KBM-7 (cell line): ENCODE data around the gene APOBEC2.

ENCODE experiments used
- DNase-seq: peaks from one replicate; pipeline ENCODE4 v3.0.0-alpha.2; 2015
- in situ Hi-C: fragments of 300-500 bp; cut with MboI; formaldehyde crosslinking; loops from 2 replicates; pipeline ENCODE4 v1.14.3; 2020; ENCODE audit warnings: low sequenced_read_pairs, low pct_unique_long_range_greater_than_20kb, mixed read lengths

The APOBEC2 gene

DNA sequence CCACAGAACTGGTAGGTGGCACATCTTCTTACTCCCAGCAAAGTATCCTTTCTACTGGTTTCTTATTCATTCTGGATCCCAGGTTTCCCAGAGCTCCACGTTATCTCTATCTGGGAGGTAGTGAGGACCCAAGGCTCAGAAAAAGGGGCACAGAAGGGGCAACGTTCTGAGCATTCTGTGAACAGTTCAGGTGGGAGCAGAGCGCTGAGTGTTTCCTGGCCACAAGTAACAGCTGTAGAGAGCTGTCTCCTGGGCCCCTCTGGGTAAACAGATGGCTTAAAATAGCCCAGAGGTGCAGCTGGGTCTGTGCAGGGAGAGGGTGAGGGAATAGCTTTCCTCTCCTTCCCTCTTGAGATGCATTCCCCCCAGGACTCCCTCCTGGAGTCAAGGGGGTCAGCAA is 2.1 kb downstream of the APOBEC2 start:
- in situ Hi-C loops: no loop called here
- DNase-seq: no peak

DNA sequence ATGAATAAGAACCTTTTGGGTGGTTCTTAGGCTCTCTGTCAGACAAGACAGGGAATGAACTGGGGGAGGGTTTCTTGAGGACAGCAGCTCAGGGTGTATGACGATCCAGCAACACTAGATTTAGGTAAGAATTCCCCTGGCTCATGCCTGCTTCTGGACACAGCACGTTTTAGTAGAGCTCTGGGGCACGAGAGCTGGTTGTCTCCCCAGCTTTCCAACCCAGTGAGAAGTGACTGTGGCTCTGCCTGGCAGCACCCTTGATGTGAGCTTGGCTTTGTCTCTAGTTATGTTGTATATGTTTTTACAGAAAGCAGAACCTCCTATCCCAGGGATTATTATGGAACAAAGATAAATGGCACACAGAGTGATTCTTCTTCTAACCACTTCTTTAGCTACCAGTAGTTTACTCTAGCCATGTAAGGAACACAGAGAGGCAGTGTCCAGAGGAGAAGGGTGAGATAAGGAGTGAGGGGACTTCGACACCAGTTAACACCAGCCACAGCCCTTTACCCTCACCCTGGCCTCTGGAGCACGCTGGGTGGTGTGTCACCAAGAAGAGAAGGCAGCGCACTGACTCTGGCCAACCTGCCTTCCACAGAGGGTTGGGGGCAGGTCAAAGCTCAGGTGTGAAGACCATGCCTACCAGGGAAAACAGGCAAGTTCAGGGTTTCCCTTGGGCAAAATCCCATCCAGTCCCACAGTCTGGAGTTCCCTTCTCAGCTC is 3.9 kb downstream of the APOBEC2 start:
- in situ Hi-C loops: no loop called here
- DNase-seq: no peak

DNA sequence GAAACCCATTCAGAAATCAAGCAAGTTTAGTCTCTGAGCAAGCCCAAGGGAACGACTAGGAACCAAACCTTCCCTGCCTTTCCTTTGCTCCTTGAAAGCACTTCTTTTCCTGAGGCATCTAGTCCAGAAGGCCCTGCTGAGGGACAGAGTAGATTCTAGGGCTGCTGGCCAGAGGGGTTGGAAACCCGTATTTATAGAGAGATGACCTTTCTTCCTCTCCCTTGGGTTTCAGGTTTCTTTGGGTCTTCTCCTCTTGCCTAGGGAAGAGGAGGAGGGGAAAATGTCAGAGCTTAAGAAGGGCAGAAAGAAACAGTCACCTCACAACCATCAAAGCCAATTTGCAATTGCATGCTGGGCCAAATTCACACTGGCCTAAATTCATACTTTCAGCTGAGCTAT is 5.8 kb downstream of the APOBEC2 start:
- no peak for DNase-seq
- in situ Hi-C loops: no loop called here

DNA sequence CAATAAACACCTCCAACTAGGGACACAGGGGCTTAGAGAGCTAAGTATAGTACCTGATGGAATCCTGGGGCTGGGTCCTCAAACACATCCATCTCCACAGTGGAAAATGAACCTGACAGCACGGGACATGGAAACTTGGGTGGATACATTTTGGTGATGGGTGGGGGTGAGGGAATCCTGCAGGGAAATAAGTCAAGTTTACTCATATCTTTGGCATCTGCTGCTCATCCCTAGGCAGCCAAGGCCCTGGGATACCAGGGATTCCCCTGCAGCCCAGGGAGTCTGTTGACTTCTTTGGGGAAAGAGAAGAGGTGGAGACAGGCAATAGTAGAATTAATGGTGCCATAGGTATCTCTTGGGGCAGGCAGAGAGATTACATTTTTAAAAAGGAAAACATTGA is 6.6 kb downstream of the APOBEC2 start:
- in situ Hi-C loops: no loop called here
- DNase-seq: no peak

DNA sequence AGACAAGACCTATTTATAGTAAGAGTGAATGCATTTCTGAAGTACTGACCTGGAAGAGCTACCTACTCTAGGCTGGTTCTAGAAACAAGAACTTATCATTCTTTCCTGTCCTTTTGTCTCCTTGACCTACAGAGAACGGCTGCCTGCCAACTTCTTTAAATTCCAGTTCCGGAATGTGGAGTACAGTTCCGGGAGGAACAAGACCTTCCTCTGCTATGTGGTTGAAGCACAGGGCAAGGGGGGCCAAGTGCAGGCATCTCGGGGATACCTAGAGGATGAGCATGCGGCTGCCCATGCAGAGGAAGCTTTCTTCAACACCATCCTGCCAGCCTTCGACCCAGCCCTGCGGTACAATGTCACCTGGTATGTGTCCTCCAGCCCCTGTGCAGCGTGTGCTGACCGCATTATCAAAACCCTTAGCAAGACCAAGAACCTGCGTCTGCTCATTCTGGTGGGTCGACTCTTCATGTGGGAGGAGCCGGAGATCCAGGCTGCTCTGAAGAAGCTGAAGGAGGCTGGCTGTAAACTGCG is 8.3 kb downstream of the APOBEC2 start:
- in situ Hi-C loops: no loop called here
- no peak for DNase-seq

DNA sequence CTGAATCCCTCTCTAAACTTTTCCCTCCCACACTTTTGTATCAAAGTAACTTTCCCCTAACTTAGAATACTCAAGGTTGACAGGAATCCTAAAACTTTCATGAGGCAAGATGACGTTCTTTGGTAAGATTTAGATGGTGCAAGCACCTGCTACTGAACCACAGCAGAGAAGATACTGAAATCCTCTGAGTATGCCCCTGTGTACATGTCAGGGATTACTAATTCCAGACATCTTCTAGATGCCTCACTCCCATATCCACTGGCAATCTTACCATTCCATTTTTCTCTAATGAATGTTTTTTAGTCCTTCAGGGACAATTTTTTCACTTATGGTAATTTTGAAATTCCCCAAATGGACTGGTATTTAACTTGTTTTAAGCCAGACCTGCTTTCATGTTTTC is 9.1 kb downstream of the APOBEC2 start:
- DNase-seq: no peak
- in situ Hi-C loops: no loop called here

DNA sequence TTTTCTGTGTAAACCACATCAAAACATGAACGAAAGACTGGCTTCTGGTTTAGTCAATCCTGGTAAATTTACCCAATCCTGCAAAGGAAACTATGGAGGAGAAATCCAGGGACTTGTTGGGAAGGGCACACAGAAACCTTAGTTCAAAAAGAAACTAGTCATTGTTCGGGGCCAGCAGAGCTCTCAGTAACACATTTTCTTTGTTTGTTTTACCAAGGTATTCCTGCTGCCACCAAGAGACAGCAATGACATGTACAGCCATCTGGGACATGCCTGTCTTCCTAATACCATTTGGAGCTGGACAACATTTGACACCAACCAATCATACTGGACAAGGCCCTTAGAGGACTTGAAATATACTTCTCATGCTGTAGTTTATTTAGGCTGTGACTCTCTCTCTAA is 10.9 kb downstream of the APOBEC2 start:
- in situ Hi-C loops: no loop called here
- DNase-seq: no peak

DNA sequence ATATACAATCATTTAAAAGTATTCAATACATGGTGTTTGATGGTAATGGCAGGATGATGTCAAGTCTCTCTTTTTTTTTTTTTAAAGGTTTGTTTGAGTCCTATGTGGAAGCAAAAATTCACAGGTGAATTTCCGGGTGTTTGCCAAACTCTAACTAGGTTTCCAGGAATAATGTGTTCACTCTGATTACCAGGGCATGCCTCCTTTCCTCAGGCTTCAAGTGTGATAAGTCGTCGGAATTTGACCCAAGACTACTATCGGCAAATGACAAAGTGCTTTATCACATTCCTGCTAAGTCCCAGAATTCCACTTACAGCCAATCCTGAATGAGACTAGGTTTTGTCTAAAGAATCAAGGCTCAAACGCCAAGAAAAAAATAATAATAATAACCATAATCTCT is 11.8 kb downstream of the APOBEC2 start:
- no peak for DNase-seq
- in situ Hi-C loops: no loop called here

DNA sequence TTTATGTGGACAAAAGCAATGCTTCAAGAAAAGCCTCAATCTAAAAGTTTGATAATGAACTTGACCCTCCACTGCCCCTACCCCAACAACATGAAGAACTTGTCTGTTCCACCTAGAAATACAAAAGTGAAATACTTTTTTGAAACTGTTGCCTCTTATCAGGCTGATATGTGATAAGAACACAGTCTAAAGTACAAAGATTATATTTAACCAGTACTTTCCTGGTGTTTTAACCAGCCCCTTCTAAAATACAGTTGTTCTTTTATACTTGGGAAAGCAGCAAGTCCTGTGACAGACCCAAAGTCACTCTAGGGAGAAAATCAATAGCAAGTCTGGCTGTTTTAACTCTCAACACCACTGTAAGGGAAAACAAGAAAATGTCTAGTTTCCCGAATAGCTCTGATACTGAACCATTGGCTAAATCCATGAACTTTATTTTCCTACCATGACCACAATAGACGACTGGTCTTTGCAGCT is 12.6 kb downstream of the APOBEC2 start:
- in situ Hi-C loops: no loop called here
- no peak for DNase-seq

DNA sequence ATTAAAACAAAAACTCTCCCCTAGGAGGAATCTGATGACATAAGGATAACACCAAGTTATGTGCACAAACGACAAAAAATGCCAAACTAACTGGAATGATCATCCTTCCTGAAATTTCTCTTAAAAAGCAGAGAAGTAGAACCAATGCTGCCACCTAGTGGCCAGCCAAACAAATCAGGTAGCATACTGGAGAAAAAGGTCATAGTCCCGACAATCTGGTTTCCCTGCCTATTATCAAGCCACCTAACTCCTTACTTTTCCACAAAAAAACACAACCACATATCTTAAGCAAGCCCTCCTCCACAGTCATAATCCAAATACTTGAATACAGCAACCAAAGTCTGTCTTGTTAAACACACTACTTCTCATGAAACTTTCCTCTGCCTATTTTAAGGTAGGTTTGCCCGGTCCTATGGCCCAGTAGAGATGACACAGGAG is 13.9 kb downstream of the APOBEC2 start:
- in situ Hi-C loops: no loop called here
- DNase-seq: peak; percentile 72

DNA sequence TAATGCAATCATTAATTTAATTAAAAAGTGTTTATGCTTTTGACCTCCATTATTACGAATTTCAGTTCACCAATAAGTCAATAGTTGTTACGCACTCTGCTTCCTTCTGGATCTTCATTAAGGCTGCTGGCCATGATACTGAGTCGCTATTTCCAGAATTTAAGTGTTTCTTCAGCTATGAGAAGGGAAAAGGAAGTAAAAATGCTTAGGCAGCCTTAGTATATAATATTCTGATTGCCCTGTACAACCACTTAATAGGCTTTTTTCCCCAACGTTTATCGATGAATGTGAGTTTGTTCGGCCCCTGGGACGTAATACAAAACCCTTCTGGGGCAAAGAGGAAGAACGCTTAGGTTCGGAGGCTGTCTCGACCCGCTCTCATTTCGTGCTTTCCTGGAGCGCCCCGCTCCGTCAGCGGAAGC is 18.5 kb downstream of the APOBEC2 start:
- in situ Hi-C loops: no loop called here
- DNase-seq: no peak

DNA sequence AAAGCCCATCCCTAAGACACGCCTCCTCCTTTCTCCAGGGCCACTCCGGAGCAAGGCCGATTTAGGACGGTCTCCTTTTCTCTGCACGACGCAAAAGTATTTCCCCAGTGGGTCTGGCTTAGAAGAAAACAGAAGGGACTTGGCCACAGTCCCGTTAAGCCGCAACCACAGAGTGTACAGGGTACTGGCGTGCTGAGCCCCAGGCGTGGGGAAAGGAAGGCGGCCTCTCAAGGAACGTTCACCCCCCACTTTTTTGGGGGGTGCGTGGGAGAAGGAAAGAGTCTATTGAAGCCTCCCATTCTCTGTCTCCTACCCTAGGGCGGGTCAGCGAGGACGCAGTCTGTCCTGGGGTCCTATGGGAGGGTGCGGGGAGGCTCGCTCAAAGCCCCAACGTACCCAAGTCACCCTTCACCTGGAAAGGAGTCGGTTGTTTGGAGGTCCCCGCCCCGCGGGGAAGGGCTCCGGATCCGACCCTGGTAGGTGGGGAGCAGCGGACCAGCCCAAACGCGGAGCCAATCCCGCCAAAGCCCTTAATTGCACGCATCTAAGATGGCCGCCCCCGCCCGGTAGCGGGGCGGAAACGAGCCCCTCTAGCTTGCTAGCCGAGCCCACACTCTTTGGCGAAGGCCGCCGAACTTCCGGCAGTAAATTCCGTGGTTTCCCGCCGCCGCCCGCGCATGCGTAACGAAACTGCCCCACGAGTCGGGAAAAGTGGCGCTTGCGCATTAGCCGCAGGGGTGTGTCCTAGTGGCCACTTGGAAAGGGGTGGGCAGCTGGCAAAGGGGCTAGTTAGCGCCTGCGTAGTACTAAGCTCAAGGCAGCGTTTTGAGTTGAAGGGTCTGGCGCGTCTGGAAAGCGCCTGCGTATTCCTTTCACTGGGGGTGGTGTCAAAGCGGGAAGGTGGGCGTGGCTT is 19.2 kb downstream of the APOBEC2 start, which contains the start of gene OARD1:
Gene OARD1 (minus strand): TSS at position 434 of the 913 bp plus-strand sequence. CDS start 722 bp downstream, outside the sequence.
- peak; percentile 99 for DNase-seq
- in situ Hi-C loops: no loop called here

DNA sequence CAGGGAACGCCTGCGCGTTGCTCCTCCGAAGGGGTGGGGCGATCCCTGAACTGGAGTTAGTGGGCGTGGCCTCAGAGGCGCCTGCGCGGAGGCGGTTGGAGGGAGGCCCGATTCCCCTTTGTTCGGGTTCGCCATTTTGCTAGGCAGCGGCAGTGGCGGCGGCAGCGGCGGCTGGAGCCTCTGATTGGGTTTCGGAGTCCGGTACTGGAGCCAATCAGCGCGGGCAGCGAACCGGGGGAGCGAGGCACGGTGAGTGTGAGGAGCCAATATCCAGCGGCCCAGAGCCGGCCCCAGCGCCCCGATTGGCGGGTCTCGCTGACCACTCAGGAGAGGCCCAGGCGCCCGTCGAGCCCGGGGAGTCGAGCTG is 19.8 kb downstream of the APOBEC2 start, which contains the start of gene NFYA:
Gene NFYA (plus strand): TSS at position 139 of the 367 bp plus-strand sequence. CDS start 6,116 bp downstream, outside the sequence.
- no peak for DNase-seq
- in situ Hi-C loops: no loop called here

DNA sequence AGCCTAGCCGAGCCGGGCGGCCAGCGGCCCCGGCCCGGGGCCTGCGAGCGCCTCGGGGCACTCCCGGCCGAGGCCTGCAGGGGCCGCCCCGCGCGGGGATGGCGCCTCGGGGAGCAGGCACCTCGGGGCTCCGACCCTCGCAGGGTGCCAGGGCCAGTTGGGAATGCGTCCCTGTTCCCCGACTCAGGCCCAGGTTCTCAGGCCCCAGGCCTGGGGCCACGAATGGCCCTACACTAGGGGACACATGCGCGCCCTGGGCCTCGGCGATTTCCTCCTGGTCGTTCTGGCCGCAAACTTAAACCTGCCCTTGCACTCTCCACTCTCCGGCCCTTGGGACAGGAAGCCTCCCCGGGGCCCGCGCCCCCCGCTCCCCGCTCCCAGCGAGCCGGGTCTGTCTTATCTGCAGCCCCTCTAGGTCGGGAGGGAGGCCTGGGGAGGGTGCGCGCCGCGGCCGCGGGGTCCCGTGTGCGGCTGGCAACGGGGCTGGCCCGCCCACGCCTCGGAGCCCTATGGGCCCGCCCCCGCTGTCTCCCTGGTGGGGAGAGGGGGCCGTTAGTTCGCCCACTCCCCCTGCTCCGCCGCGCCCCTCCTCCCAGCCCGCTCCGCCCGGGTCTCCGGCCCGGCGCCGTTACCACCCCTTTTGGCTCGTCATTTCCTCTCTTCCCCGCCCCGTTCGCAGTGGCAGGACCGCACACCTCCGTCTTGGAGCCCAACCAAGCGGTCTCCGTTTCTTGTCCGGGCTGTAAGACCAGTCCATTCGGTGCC is 20.4 kb downstream of the APOBEC2 start:
- DNase-seq: peak; percentile 88
- in situ Hi-C loops: no loop called here

DNA sequence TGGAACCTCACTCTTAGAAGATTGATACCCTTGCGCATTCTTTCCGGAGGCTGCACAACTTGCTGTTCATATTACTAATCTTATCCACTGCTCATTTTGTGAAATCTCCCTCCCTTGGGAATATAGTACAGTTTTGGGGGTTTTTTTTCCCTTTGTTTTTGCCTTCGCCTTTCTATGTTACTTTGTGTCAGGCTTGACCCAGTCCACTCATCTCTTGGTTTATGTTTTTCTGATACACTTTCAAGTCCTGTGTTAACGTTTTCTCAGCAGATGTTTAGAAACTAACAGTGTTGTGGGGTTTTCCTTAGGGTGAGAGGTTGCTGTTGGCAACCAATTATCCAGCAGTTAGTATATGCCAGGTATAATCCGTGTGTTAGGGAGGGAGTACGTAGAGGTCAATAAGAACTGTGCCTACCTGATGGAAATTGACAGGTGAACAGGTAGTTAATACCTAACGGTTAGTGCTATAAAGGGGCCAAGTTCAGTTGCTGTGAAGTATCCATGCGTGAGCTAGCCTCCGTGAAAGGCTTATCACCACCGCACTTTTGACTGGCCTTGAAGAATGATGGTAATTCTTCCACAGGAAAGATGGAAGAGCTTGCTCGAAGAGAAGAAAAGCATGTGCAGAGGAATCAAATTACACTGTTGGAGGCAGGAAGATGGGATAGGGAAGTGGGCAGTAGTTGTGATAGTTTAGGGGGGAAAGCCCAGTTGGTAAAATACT is 21.1 kb downstream of the APOBEC2 start:
- in situ Hi-C loops: no loop called here
- DNase-seq: peak; percentile 57

DNA sequence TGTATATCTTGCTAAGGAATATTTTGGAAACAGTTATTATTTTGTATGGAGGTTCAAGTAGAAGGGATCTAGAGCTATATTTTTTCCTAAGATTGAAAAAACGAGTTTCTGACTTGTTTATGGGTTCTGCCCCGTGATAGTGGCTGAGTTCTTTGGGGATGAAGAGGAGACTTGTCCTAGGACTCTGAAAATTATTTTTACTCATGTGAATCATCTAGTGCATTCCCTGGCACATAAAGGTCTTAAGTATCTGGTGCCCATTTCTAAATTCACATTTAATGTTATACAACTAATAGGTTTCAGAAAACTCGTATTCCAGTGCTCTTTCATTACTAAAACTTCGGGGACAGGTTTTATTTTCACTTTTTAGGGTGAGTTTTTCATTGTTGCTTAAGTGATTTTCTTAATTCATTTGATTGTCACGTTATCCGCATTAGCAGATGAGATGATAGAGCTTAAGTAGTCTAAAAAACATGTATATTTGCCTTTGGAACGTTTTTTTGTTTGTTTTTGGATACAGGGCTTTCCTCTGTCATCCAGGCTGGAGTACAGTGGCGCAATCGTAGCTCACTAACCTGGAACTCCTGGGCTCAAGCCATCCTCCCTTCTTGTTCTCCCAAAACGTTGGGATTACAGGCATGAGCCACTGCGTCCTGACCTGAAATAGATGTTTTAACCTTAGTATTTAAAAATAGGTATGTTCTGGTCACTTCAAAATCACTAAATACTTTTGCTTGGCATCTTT is 21.9 kb downstream of the APOBEC2 start:
- in situ Hi-C loops: no loop called here
- no peak for DNase-seq

DNA sequence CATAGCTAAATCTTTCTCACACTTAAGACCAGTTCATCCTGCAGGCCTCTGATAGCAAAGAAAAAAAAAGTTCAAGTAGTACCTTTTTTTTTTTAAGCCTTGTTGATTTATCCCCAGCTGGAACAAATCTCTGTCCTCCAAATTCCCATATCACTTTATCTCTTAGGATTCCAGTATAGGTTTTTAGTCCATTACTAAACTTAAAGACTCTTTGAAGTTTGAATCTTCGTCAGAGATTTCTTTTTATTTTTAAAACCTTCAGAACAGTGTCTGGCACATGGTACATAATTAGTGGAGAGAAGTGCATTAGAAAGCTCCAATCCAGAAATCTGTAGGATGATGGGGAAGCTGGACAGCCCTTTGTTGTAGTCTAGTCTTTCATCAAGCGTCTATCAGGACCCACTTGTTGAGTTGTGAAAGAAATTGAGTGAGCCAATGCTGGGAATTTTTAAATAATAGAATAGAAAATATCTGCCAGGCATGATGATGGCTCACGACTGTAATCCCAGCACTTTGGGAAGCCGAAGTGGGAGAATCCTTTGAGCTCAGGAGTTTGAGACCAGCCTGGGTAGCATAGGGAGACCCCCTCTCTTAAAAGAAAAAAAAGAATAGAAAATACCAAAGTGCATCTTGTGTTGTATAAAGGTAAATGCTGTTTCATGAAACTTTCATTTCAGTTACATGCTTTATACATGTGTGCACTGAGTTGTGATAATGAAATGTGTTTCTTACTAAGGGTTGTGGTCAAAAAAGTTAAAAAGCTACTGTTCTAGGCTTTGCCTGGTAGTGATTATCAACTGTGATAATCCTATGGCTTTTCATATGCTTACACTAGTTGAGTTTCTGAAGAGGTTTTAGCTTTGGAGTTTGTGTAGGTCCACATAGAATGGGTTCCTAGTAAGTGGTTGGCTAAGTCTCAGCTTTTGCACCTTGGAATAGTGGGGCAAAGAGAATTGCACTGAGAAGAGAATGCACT is 22.9 kb downstream of the APOBEC2 start:
- in situ Hi-C loops: no loop called here
- DNase-seq: no peak
